Common myeloid progenitor, CD34-positive (primary cell): ENCODE data around the gene ANO4.
"Not testable (repeated sequence)": the region's sequence is repeated elsewhere in the genome, so short reads cannot be mapped to it uniquely, and the experiment has no call there.

Experiments used
- CTCF ChIA-PET: fragments of 350-600 bp; sonication (Branson Sonifier 250); formaldehyde crosslinking; loops from one replicate; lab custom pipeline; 2021; ENCODE audit warnings: antibody characterized with exemption; lab: Charles Lee
- POLR2A ChIA-PET: fragments of 350-600 bp; sonication (Branson Sonifier 250); formaldehyde crosslinking; loops from one replicate; lab custom pipeline; 2021; ENCODE audit warnings: antibody characterized with exemption; lab: Charles Lee
- DNase-seq, 3 donors: peaks; one replicate each; pipeline versions ENCODE4 v3.0.0 to v3.0.0-alpha.2; 2013
- H3K27ac ChIP-seq, 2 experiments: 1 replicate in 1 of 2; 2 replicates in 1 of 2; pipeline ENCODE4 v1.7.0; 2013; ENCODE audit warnings: inconsistent platforms in 2 of 2, low read length in 2 of 2, mild to moderate bottlenecking in 2 of 2, low read depth in 1 of 2, moderate library complexity in 1 of 2; ENCODE audit not compliant: severe bottlenecking in 2 of 2, insufficient read depth in 1 of 2, poor library complexity in 1 of 2
- H3K27me3 ChIP-seq, 5 experiments: replicated peaks in 2 of 5; 1 replicate in 3 of 5; 2 replicates in 2 of 5; pipeline versions ENCODE4 v1.6.1 to v1.7.0; 2013; ENCODE audit warnings: low read length in 4 of 5, mild to moderate bottlenecking in 2 of 5, moderate library complexity in 2 of 5, inconsistent platforms in 1 of 5; ENCODE audit not compliant: insufficient read depth in 5 of 5, control insufficient read depth in 4 of 5
- H3K36me3 ChIP-seq, 4 experiments: 1 replicate in 2 of 4; 2 replicates in 2 of 4; pipeline versions ENCODE4 v1.6.1 to v1.7.0; 2013; ENCODE audit warnings: low read length in 3 of 4, control low read depth in 1 of 4, mild to moderate bottlenecking in 1 of 4; ENCODE audit not compliant: control insufficient read depth in 4 of 4, insufficient read depth in 4 of 4
- H3K4me1 ChIP-seq, 4 experiments: 1 replicate in 3 of 4; 2 replicates in 1 of 4; pipeline versions ENCODE4 v1.6.1 to v1.7.1; 2013; ENCODE audit warnings: low read length in 3 of 4, mild to moderate bottlenecking in 3 of 4, control low read depth in 1 of 4, inconsistent platforms in 1 of 4, moderate library complexity in 1 of 4; ENCODE audit not compliant: control insufficient read depth in 4 of 4, insufficient read depth in 4 of 4; ENCODE audit errors: control extremely low read depth in 1 of 4
- H3K4me3 ChIP-seq, 7 experiments: 1 replicate in 4 of 7; 2 replicates in 3 of 7; pipeline versions ENCODE4 v1.5.1 to v1.7.0; 2013; ENCODE audit warnings: mild to moderate bottlenecking in 7 of 7, low read length in 6 of 7, moderate library complexity in 6 of 7, inconsistent platforms in 2 of 7, low read depth in 2 of 7, control low read depth in 1 of 7; ENCODE audit not compliant: insufficient read depth in 4 of 7, control insufficient read depth in 1 of 7; ENCODE audit errors: extremely low read depth in 1 of 7
- H3K9me3 ChIP-seq, 5 experiments: 1 replicate in 4 of 5; 2 replicates in 1 of 5; pipeline versions ENCODE4 v1.6.1 to v1.7.1; 2013; ENCODE audit warnings: low read length in 4 of 5, mild to moderate bottlenecking in 2 of 5, inconsistent platforms in 1 of 5, low read depth in 1 of 5, moderate library complexity in 1 of 5; ENCODE audit not compliant: control insufficient read depth in 4 of 5, insufficient read depth in 2 of 5; ENCODE audit errors: control extremely low read depth in 1 of 5
- WGBS: methylation state at CpG from one replicate; pipeline ENCODE4 v1.1.5; 2013; ENCODE audit not compliant: insufficient coverage; 5-methylcytosine and 5-hydroxymethylcytosine counted together

ANO4 gene

DNA sequence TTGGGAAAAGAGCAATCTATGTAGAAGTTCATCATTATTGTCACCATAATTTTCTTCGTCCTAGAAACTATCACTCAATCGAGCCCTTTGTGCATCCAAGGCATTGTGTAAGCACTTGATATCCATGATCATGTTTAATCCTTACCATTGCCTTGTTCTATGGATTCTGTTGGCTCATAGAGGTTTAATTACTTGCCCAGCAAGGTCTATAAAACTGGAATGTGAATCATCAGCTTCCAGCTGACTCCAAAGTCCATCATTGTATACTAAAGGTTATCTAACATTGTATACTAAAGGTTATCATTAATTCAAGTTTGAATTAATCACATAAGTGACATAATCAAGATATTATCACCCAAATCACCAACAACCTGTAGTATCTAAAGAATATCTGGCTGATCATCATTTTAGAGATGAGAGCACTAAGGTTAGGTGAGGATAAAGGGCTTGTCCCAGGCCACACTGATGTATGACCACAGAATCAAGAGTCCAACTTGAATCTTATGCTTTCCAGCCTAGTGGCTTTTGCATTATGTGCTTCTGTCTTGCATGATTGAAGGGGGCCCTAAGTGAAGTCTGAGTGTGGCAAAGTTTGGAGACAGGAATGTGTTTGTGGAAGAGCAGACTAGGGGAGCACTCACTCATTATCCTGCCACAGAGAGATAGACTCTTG lies 188.1 kb downstream of the ANO4 start:
- DNase-seq: no peak
- H3K27ac ChIP-seq: no peak overlapping the region
- H3K27me3 ChIP-seq: peaks cover 0 to 2% (median 0%) of the 10 kb centered on the region in 5 experiments
- no peaks in the 10 kb centered on the region for H3K9me3 ChIP-seq
- H3K4me3 ChIP-seq: no peak overlapping the region
- 100% methylated on average over 1 of the region's 2 CpGs for WGBS
- ChIA-PET CTCF (no interaction called here), POLR2A (no interaction called here)
- H3K4me1 ChIP-seq: peaks cover 0 to 9% (median 4%) of the 10 kb centered on the region in 4 experiments
- H3K36me3 ChIP-seq: no peaks in the 10 kb centered on the region

DNA sequence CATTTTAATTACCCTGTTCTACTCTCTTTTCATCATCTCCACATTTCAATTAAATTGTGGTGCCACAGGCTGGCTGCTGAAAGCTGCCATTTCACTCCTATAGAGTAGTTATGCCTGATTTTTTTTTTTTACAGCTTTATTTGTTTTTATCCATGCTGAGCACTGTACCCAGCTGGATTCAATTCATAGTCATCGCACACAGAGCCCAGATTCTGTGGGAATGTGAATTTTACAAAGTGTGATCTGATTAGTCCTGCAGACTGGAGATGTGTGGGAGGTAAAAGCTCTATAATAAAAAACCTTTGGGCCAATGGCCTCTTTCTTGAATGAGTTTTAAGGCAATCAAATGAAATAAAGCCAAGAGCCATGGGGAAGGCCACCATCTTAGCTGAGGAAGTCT lies 190.2 kb downstream of the ANO4 start:
- no CpG with 5 or more reads among the region's 1 CpG for WGBS
- CTCF ChIA-PET: interaction anchor here (0.9 kb wide), 1 partner anchor 21 kb away, joined by 5 read pairs; no protein-coding TSS in a partner anchor
- Histone ChIP-seq H3K27me3 (no peaks in the 10 kb centered on the region), H3K4me1 (peaks cover 6 to 20% (median 14%) of the 10 kb centered on the region in 4 experiments), H3K9me3 (no peaks in the 10 kb centered on the region), H3K27ac (no peak overlapping the region), H3K4me3 (no peak overlapping the region), H3K36me3 (no peaks in the 10 kb centered on the region)
- POLR2A ChIA-PET: no interaction called here
- DNase-seq: peak in 1 of 3 donors; percentile 19

DNA sequence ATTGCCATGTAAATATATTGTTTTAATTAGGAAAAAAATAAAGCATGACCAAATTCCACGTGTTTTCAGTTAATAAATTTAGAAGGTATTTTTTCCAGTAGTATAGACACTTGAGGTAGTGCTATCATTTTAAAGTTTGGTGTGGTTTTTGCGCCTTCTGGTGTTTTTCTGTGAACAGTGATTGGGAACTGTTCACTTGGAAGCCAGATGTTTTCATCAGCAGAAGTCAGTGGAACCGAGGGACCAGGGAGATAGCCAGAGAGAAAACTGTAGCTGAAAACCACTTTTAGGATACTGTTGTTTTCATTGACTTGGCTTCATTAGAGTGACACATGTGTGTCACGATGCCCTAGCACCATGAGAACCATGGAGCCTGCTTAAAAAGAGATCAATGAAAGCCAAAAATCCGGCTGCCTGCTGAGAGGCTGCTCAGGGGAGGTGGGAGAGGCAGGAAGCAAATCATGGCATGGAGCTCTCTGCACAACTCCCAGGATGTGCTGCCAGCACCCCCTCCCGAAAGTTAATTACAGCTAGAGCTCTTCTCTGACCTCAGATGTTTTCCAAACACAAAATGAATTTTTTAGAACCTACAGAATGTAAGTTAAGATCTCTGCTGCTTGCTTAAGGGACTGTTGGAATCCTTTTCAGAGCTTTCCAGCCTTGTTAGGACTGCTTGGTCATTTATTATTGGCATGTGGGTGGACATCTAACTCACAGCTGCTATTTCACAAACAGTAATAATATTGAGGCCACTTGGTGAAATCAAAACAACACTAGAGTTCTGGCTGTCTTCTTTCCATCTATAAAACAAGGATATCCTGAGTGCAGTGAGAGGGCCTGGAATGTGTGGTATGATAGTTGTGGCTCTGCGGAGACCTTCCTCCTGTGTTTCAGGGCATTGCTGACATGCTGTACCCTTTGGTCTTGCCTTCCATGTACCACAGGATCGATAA lies 192.3 kb downstream of the ANO4 start:
- 83% methylated on average over 4 of the region's 8 CpGs for WGBS
- Histone ChIP-seq H3K27ac (no peak overlapping the region), H3K4me3 (peak overlapping the region in 1 of 7 experiments; percentile 11), H3K4me1 (peaks cover 6 to 20% (median 14%) of the 10 kb centered on the region in 4 experiments), H3K27me3 (no peaks in the 10 kb centered on the region), H3K9me3 (no peaks in the 10 kb centered on the region), H3K36me3 (no peaks in the 10 kb centered on the region)
- no peak for DNase-seq
- ChIA-PET CTCF (interaction anchor here (0.5 to 1.0 kb wide), 4 partner anchors 33 to 295 kb away, joined by 3 read pairs; no protein-coding TSS in a partner anchor), POLR2A (no interaction called here)

DNA sequence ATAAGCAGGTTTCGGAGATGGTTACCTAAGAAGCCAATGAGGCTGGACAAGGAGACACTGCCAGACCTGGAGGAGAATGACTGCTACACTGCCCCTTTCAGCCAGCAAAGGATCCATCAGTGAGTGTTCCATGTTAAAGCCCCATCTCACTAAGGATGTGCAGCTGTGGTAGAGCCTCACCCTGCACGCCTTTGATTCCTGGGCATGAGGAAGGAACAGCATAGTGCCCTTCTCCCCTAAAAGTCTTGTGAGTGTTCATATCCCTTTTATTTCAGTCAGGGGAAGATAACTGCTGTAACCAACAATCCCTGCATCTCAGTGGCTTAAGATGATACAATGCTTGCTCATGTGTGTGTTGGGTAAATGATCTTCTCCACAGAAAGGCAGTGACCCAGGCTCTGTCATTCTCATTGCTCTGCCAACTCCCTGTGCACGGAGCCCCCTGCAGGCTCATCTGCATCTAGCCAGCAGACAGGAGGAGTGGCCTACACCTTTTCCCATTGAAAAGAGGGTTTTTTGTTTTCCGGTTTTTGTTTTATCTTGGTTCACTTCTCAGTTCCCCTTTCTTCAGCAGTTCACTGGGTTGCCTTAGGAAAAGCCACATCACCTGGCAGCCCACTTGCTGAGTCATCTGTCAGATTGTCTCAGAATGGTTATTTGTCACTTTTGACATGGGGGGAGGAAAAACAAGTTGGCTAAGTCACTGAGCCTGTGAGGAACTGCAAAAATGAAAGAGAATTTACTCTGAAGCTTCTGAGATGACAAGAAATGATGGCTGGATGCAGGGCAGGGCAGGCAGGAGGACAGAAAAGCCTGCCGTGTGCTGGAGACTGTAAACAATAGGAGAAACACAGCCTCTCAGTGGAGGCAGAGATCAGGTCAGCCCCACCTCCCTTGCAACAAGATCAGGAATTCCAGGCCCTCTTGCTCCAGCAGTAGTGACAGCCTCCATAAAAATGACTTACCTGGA lies 193.3 kb downstream of the ANO4 start:
- CTCF ChIA-PET: interaction anchor here (0.6 to 1.0 kb wide), 3 partner anchors 9 to 294 kb away, joined by 3 to 4 read pairs (median 3); no protein-coding TSS in a partner anchor
- Histone ChIP-seq H3K4me3 (peak overlapping the region in 4 of 7 experiments; percentile 20 to 51 (median 36)), H3K27me3 (no peaks in the 10 kb centered on the region), H3K9me3 (no peaks in the 10 kb centered on the region), H3K4me1 (peaks cover 6 to 20% (median 14%) of the 10 kb centered on the region in 4 experiments), H3K36me3 (no peaks in the 10 kb centered on the region), H3K27ac (peak overlapping the region in 1 of 2 experiments; percentile 18)
- POLR2A ChIA-PET: no interaction called here
- 22% methylated on average over 5 of the region's 5 CpGs for WGBS
- peak; percentile 98 to 99 (median 99) for DNase-seq

DNA sequence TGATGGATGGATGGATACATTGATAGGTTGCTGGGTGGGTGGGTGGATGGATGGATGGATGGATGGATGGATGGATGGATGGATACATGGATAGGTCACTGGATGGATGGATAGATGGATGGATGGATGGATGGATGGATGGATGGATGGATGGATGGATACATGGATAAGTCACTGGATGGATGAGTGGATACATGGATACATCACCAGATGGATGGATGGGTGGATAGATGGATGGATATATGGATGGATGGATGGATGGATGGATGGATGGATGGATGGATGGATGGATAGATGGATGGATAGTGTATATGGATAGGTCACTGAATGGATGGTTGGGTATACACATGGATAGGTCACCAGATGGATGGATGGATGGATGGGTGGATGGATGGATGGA lies 194.9 kb downstream of the ANO4 start:
- H3K4me1 ChIP-seq: peaks cover 6 to 20% (median 14%) of the 10 kb centered on the region in 4 experiments
- DNase-seq, H3K9me3 ChIP-seq, H3K36me3 ChIP-seq, H3K4me3 ChIP-seq, POLR2A ChIA-PET, H3K27ac ChIP-seq, CTCF ChIA-PET, H3K27me3 ChIP-seq: not testable (repeated sequence)

DNA sequence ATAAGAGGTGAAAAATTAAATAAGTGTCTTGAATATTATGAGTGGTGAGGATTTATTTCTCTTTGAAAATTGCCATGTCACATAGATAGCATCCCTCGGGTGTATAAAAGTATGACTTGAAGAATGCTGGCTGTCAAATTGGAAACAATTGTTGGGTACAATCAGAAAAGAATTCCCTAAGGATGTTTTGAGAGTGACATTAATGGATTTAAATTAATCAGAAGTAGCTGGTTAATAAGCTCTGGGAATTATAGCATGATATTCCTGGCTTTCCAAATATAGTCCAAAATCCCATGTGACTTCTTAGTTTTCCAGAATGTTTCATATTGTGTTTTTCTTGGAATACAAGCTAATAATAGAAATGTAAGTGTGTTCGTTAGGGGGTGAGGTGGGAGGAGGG lies 196.5 kb downstream of the ANO4 start:
- Histone ChIP-seq H3K27me3 (no peaks in the 10 kb centered on the region), H3K27ac (no peak overlapping the region), H3K36me3 (no peaks in the 10 kb centered on the region), H3K4me1 (peaks cover 6 to 20% (median 14%) of the 10 kb centered on the region in 4 experiments), H3K4me3 (no peak overlapping the region), H3K9me3 (no peaks in the 10 kb centered on the region)
- ChIA-PET CTCF (interaction anchor here (1.3 kb wide), 1 partner anchor 39 kb away, joined by 3 read pairs; no protein-coding TSS in a partner anchor), POLR2A (no interaction called here)
- DNase-seq: no peak
- WGBS: 100% methylated on average over 1 of the region's 2 CpGs
